ES-I3 (cell line): Measurements from ENCODE around the gene TRIP10.
A peak's percentile ranks its signal among the peaks of the same experiment; 100 is the strongest.

Experiments used
- H3K36me3 ChIP-seq: 2 replicates; pipeline ENCODE4 v1.6.1; 2013; ENCODE audit warnings: mild to moderate bottlenecking, low read length, control low read depth, moderate library complexity; ENCODE audit not compliant: insufficient read depth
- H3K4me1 ChIP-seq: 2 replicates; pipeline ENCODE4 v1.6.1; 2013; ENCODE audit warnings: mild to moderate bottlenecking, control low read depth, low read length; ENCODE audit not compliant: insufficient read depth
- H3K9ac ChIP-seq: 2 replicates; pipeline ENCODE4 v1.6.1; 2013; ENCODE audit warnings: low read depth, mild to moderate bottlenecking, low read length, moderate library complexity
- H3K9me3 ChIP-seq: 2 replicates; pipeline ENCODE4 v1.6.1; 2013; ENCODE audit warnings: mild to moderate bottlenecking, low read length, moderate library complexity; ENCODE audit not compliant: control insufficient read depth, insufficient read depth

Gene TRIP10

DNA sequence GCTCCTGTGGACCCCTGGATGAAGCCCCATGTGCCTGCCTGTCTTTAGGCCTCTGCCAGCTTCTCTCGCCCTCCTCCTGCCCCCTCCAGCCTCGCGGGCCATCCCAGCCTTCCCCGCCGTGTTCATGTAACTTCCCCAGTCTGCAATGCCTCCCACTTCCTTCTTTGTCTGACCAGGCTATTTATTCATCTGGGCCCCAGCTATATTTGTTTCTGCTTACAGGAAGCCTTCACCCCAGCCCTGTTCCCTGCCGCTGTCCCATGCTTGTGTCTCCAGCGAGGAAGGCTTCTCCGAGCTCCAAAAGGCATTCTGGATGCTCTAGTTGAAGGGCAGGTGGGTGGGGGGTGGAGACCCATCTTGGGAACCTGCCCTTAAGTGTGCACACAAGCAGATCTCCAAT lies 11.1 kb upstream of the TRIP10 start:
- no peaks in the 10 kb centered on the region for H3K36me3 ChIP-seq
- no peak overlapping the region for H3K9ac ChIP-seq
- peaks cover 24% of the 10 kb centered on the region for H3K4me1 ChIP-seq
- no peaks in the 10 kb centered on the region for H3K9me3 ChIP-seq

GRCh38 chr19:6729573-6730152 lies 9.8 kb upstream of the TRIP10 start:
- no peaks in the 10 kb centered on the region for H3K36me3 ChIP-seq
- no peaks in the 10 kb centered on the region for H3K9me3 ChIP-seq
- peak overlapping the region; percentile 50 for H3K9ac ChIP-seq
- H3K4me1 ChIP-seq, result peaks cover 30% of the 10 kb centered on the region

- H3K36me3 ChIP-seq, result no peaks in the 10 kb centered on the region
- H3K4me1 ChIP-seq, result peaks cover 28% of the 10 kb centered on the region; the same call in 1 of the 2 replicates
- peak overlapping the region; percentile 50 for H3K9ac ChIP-seq
- no peaks in the 10 kb centered on the region for H3K9me3 ChIP-seq
Measured at GRCh38 chr19:6730153-6730804, 9.2 kb upstream of the TRIP10 start.

- Histone ChIP-seq H3K36me3 (no peaks in the 10 kb centered on the region), H3K4me1 (peaks cover 23% of the 10 kb centered on the region; the same call in 1 of the 2 replicates), H3K9me3 (no peaks in the 10 kb centered on the region), H3K9ac (no peak overlapping the region)
Measured at GRCh38 chr19:6730941-6731670, 8.4 kb upstream of the TRIP10 start.

- Histone ChIP-seq H3K9ac (no peak overlapping the region), H3K36me3 (no peaks in the 10 kb centered on the region), H3K4me1 (peaks cover 23% of the 10 kb centered on the region; the same call in 1 of the 2 replicates), H3K9me3 (no peaks in the 10 kb centered on the region)
Measured at GRCh38 chr19:6731822-6732221, 7.7 kb upstream of the TRIP10 start.

- Histone ChIP-seq H3K9ac (no peak overlapping the region), H3K9me3 (no peaks in the 10 kb centered on the region), H3K36me3 (no peaks in the 10 kb centered on the region), H3K4me1 (peaks cover 23% of the 10 kb centered on the region; the same call in 1 of the 2 replicates)
Measured at GRCh38 chr19:6732803-6733337, 6.6 kb upstream of the TRIP10 start.

DNA sequence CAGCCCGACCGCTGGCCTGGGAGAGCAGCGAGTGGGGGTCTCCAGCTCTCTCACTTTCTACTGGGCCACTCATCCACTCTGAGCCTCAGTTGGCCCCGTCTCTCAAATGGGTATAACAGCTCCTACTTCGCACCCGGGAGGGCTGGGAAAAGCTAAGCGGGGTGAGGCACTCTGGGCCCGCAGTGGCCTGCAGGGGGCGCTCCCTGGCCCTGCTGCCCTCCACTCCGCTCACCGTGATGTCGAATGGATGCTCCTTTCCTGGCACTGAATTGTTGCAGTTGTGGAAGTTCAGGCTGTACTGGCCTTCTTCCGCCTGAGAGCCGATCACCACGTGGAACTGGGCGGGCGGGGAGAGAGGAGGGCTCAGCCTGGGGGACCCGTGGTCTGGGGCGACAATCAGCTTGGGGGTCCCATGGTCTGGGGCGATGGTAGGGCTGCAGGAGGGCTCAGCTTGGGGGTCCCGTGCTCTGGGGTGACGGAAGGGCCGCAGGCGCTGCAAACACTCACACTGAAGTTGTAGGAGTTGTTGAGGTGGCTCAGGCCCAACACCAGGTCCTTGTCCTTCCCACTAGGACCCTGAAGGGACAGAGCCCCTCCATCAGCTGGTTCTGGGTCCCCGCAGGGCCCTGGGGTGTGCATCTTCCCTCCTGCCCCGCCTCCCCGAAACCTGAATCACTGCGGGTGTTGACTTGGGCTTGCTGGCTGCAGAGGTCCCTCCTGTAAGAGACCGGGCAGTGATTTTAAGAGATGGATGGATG lies 6.0 kb upstream of the TRIP10 start:
- Histone ChIP-seq H3K9ac (no peak overlapping the region), H3K4me1 (peaks cover 24% of the 10 kb centered on the region; the same call in 1 of the 2 replicates), H3K36me3 (no peaks in the 10 kb centered on the region), H3K9me3 (no peaks in the 10 kb centered on the region)

- H3K9me3 ChIP-seq, result no peaks in the 10 kb centered on the region
- H3K9ac ChIP-seq, result no peak overlapping the region
- peaks cover 24% of the 10 kb centered on the region; the same call in 1 of the 2 replicates for H3K4me1 ChIP-seq
- H3K36me3 ChIP-seq, result no peaks in the 10 kb centered on the region
Measured at GRCh38 chr19:6734096-6734696, 5.3 kb upstream of the TRIP10 start.

DNA sequence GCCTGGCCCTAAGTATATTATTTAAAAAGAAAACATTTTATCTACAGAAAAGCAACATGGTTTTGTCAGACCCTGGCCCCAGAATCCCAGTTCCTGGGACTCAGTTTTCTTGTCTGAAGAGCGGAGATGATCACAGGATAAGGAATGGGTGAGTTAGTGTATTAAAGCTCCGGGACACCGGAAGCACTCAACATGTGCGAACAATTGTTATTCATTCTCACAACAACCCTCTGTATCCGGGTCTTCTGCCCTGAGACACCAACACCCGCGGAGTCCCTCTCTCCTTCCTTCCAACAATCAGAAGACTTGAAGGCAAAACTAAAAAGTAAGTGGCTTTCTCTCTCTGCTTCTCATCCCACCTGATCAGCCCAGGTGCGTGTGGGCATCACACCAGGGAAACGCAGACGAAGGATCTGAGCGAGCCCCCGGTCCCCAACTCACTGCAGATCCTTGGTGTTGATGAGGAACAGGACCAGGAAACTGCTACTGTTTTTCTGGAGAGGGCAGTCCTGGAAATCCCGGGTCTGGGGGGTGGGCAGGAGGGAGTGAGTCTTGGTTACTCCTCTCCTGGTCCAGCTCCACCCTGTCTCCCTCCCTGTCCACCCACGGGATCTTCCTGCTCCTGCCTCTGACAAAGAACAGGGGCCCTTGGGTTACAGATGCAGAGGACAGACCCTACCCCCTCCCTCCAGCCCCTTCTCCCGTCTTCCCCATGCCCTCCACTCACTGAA lies 4.1 kb upstream of the TRIP10 start:
- Histone ChIP-seq H3K4me1 (peaks cover 17% of the 10 kb centered on the region; the same call in 1 of the 2 replicates), H3K36me3 (no peaks in the 10 kb centered on the region), H3K9ac (peak overlapping the region; percentile 85), H3K9me3 (no peaks in the 10 kb centered on the region)

DNA sequence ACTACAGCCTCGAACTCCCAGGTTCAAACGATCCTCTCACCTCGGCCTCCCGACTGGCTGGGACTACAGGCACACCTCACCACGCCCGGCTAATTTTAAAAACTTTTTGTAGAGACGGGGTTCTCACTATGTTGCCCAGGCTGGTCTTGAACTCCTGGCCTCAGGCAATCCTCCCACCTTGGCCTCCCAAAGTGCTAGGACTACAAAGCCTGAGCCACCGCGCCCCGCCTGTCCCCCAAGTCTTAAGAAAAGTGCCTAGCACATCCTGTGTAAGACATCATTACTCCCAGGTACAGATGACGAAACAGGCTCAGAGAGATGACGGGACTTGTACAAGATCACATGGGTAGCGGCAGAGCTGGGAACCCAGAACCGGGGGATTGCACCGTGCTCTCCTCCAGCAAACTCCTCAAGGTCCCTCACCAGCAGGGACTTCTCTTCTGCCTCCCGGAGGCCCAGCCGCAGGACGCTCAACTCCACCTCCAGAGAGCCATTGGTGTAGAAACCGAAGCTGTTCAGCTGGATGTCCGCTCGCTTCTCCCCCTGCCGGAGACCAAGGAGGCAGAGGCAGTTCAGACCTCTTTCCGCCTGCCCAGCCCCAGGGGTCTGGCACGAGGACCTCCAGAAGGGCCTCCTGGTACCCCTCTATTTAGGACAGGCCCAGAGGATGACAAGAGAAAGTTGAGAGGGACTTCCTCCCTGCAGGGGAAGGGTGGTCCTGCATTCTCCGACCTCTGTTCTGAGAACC lies 3.1 kb upstream of the TRIP10 start:
- Histone ChIP-seq H3K4me1 (peaks cover 18% of the 10 kb centered on the region), H3K9me3 (no peaks in the 10 kb centered on the region), H3K36me3 (no peaks in the 10 kb centered on the region), H3K9ac (peak overlapping the region; percentile 85)

DNA sequence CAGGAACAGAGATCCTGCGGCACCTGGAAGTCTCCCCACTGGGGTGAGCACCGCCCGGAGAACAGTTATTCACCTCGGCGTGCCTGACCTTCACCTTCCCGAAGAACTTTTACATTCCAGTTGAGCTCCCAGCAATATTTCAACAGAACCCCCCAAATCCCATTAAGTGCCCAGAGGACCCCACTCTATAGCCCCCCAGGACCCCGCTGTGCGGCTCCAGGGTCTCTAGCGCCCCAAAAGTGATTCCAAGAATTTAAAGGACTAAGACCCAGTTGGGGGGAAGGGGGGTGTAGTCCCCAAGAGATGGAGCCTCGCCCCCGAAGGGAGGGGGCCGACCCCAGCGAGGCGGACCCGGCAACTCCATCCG lies 2.6 kb upstream of the TRIP10 start:
- no peaks in the 10 kb centered on the region for H3K36me3 ChIP-seq
- peaks cover 21% of the 10 kb centered on the region for H3K4me1 ChIP-seq
- peak overlapping the region; percentile 85 for H3K9ac ChIP-seq
- no peaks in the 10 kb centered on the region for H3K9me3 ChIP-seq

GRCh38 chr19:6737284-6737872 lies 2.1 kb upstream of the TRIP10 start, which contains the start of gene GPR108:
Gene GPR108, minus strand, starts transcription at chr19:6737580. Its CDS starts 4 bp downstream, at chr19:6737576.
- H3K4me1 ChIP-seq, result peaks cover 23% of the 10 kb centered on the region
- H3K9ac ChIP-seq, result peak within 1 kb of the TSS; percentile 85
- H3K36me3 ChIP-seq, result no peaks in the 10 kb centered on the region
- H3K9me3 ChIP-seq, result no peaks in the 10 kb centered on the region
